A673 (cell line): ENCODE data around the gene MAN2B2.

Experiments
- CTCF ChIP-seq: fragments of 300-800, 200-600 bp; sonication (generic); conservative IDR thresholded peaks from 2 replicates; pipeline ENCODE4 v1.5.1; 2017; ENCODE audit warnings: low read depth, mild to moderate bottlenecking, antibody characterized with exemption, low read length, moderate library complexity, mixed read lengths
- EZH2 ChIP-seq: fragments of 200-600 bp; sonication (generic); IDR thresholded peaks from 2 replicates; pipeline ENCODE4 v1.6.1; 2017; ENCODE audit warnings: borderline replicate concordance, low read depth, mild to moderate bottlenecking, mixed read lengths, antibody characterized with exemption, low read length; ENCODE audit not compliant: poor library complexity, severe bottlenecking

GRCh38 chr4:6614701-6615230, 39.8 kb downstream of the MAN2B2 start:
- no peak for TF ChIP-seq CTCF
- TF ChIP-seq EZH2 = no peak
